ENCODE data around the gene ZNF777.
"Not testable (repeated sequence)": the region's sequence is repeated elsewhere in the genome, so short reads cannot be mapped to it uniquely, and the experiment has no call there.

The ZNF777 gene

DNA sequence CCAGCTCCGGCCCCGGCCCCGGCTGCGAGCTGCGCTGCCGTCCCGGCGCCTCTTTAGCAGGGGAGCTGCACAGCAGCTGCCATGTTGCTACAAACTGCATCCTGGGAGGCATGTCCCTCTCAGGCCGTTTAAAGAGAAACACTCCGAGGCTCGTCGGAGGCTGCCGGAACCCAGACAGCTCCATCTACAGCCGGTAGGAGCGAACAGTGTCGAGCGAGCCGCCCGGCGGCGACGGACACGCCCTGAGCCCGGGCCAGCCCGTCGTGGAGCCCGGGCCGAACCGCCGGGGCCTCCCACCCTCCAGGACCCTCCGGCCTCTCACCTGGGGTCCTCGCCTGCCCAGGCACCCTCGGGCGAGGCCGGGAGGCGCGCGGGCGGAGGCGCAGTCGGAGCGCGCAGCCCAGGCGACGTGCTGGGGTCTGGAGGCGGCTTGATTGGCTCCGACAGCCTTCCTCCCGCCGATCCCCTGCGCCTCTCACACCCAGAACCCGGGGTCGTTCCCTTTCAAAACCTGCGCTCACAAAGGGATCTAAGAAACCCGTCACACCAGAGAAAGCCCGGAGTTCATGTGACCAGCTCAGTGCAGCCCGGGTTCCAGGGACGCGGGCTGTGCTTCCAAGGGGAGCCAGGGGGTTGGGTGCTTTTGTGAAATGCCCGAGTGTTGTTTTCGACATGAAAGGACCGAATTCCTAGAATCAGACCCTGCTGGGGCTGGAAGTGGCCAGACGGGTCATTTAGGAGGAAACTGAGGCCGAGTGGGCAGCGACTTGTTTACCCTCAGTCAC, at the start of gene ZNF777:
ZNF777 (minus strand) TSS at position 570 of the 785 bp plus-strand sequence. CDS start 5,040 bp downstream, outside the sequence.
- DNase-seq = peak; percentile 36

- DNase-seq = no peak
Measured at GRCh38 chr7:149510248-149510647, 49.4 kb upstream of the ZNF777 start.

DNA sequence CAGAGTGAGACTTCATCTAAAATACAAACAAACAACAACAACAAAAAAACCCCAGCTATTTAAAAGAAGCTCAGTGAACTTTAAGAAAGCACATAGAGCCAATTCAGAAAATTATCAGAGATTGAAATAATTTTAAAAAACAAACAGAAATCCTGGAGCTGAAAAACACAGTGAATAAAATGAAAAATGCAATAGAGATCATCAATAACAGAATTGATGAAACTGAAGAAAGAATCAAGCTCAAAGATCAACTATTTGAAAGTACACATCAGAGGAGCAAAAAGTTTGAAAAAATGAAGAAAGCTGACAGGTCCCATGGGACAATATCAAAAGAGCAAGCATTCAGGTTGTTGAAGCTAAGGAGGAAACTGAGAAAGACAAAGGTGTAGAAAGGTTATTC, 48.9 kb upstream of the ZNF777 start:
- DNase-seq = no peak

DNA sequence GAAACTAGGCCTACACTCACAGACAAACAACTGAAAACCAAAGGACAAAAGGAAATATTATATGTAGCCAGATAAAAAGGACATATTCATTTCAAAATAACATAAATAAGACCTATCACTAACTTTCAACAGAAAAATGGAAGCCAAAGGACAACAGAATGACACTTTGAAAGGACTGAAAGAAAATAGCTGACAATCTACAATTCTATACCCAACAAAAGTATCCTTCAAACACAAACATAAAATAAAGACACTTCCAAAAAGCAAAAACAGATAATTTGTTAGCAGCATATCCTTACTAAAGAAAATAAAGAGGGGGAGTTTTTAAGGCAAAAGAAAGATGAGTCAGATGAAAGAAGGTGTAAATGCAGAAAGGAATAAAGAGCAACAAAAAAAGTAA, 44.7 kb upstream of the ZNF777 start:
- no peak for DNase-seq

DNA sequence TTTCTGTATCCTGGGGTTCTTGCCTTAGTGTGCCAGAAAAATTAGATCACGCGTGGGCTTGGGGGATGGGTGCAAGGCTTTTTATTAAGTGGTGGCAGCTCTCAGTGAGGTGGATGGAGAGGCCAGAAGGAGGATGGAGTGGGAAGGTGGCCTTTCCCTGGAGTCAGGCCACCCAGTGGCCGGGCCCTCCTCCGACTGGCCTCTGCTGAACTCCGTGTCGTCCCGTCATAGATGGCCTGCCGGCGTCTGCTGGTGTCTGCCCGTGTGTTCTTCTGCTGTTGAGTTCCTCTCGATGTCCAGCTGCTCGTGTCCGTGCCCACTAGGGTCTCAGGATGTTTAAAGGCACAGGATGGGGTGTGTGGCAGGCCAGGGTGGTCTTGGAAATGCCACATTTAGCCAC, 40.8 kb upstream of the ZNF777 start:
- DNase-seq = no peak

- no peak for DNase-seq
Measured at GRCh38 chr7:149500910-149501309, 40.0 kb upstream of the ZNF777 start.

- DNase-seq = no peak
Measured at GRCh38 chr7:149500201-149500600, 39.3 kb upstream of the ZNF777 start.

DNA sequence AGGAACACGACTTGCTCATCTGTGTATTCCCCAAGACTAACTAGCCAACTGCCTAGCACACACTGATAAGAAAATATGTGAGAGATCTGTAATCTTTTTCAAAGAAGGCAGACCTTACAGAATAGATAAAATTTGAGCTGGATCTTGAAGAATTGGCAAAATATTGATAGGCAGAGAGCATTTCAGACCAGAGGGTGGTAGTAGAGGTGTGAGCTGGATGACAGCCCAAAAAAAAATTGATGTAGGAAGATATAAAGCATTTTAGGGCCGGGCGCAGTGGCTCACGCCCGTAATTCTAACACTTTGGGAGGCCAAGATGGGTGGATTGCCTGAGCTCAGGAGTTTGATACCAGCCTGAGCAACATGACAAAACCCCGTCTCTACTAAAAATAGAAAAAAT, 37.9 kb upstream of the ZNF777 start:
- DNase-seq = no peak

GRCh38 chr7:149497467-149498261, 36.8 kb upstream of the ZNF777 start, which contains the start of gene ZNF746:
TSS of gene ZNF746 (minus strand) at chr7:149497809. CDS start at chr7:149497536, 273 bp downstream.
- peak; percentile 13 for DNase-seq

DNA sequence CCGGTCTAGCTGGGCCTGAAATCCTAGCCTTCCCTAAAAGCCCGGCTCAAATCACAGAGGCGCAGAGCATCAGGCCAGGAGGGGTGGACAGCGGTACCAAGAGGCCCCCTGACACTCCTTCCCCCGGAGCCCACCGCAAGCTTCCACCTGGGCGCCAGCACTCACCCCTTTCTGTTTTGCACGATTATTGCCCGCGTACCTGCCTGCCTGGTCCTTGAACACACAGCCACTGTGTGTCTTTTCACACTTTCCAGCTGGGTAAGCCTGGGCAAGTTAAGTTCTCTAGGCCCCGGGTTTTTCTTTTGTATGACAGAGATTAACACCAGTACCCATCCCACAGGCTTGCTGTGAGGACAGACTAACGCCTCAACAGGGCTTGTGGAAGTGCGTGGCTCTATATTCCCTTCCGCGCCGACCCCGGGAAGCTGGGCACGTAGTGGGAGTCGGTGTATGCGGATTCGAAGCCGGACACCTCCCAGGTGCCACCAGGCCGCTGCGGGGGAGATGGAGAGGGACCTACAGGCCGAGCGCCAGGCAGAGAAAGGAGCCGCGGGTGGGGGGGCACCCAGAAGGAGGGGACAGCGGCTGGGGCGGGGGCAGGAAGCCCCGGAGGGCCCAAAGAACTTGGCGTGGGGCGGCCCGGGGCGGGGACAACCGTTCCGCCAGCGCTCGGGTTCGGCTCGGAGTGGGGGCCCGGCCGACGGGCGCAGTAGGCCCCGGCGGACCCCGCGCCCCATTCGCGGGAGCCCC, 36.0 kb upstream of the ZNF777 start:
- DNase-seq = no peak

- DNase-seq = peak; percentile 37
Measured at GRCh38 chr7:149495785-149496641, 35.2 kb upstream of the ZNF777 start.

DNA sequence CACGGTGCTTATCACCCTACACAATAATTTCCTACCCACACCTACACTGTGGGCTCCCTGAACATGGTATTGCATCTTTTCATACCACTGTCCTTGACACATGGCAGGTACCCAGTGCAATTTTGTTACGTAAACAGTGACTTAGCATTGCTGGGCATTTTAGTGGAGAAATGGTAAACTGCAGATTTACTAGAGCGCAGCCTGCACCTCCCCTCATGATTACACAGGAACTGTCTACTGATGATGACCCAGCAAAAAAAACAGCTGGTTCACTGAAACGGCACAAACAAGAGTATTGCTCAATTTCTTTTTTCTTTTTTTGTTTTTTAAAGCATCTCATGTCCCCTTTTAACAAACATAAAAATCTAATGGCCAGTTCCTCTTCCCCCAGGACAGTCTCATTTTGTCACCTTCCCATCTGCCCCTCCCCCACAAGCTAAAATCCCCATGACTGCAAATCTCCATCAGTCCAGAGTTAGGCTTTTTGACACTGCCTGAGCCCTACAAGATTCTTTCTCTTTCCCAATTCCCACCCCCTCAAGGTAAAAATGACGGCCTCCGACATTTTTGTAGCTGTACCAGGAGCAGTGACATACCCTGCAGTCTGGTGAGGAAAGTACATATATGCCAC, 34.0 kb upstream of the ZNF777 start:
- DNase-seq = no peak

DNA sequence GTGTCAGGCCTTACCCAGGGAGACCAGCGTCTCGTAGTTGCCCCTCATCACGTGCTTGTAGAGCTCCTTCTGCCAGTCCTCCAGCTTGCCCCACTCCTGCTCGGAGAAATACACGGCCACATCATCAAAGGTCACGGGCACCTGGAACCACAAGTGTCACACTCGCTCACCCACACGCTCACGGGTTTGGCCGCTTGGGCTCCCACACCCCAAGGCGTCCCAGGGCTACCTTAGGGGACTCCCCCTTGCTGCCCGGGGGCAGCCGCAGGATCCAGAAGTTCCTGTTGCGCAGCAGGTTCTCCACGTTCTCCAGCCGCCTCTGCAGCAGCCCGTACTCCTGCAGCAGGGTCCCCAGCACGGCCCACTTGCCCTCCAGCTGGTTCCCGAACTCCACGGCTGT, 33.1 kb upstream of the ZNF777 start:
- not testable (repeated sequence) for DNase-seq

- no peak for DNase-seq
Measured at GRCh38 chr7:149493366-149493765, 32.5 kb upstream of the ZNF777 start.

DNA sequence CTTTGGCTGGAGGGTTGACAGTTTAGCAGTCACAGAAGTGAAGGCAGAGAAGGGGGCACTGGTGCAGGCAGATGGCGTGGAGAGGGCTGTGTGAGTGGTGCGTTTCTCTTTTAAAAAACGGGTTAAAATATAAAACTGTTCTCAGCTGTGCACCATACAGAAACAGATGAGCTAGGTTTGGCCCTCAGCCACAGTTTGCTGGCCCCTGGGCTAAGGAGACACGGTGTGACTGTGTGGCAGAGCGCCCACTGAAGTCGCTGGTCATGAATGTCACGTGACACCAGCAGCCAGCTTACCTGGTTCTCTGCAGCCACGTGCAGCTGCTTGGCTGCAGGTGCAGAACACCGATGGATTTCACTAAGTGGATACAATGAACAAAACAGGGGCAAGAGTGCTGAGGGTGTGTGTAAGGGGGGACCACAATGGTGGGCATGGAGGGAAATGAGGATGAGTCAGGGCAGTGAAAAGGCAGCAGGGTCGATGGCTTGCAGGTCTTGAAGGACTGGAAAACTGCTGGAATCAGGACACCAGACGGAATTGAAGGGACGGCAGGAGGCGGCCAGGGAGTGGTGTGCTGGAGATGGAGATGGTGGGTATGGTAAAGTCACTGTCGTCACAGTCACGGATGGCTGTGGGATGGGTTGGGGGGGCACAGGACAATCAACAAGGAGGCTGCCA, 29.4 kb upstream of the ZNF777 start:
- no peak for DNase-seq

GRCh38 chr7:149489391-149490024, 28.6 kb upstream of the ZNF777 start:
- DNase-seq = no peak

DNA sequence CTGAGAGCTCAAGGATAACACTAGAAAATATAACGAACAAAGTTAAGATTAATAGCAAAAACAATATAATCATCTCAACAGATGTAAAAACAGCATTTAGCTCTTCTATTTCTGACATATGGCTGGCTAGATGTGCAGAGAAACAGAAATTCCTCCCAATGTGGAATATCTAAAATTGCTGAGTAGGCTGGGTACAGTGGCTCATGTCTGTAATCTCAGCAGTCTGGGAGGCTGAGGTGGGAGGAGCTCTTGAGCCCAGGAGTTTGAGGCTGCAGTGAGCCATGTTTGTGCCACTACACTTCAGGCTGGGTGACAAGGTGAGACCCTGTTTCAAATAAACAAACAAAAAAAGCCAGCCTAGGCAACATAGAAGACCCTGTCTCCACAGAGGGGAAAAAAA, 18.7 kb upstream of the ZNF777 start:
- no peak for DNase-seq

- DNase-seq = no peak
Measured at GRCh38 chr7:149478754-149479153, 17.9 kb upstream of the ZNF777 start.

GRCh38 chr7:149477494-149478443, 16.9 kb upstream of the ZNF777 start:
- no peak for DNase-seq

DNA sequence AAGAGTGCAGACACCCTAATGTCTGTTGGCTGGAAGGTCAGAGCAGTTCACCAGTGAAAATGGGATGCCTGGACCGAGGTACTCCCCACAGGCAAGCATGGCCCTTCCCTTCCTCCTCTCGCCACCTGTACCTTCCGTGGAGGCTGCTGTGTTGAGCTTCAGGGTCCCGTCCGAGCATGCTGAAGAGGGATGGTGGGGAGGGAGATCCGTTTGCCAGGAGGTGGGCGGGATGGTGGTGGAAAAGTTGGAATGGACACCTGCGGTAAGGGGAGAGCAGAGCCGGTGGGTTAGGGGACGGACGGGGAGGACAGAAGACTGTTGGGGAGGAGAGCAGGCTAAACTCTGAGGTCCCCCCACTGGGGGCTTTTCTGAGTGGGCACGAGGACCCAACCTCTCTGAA, 15.9 kb upstream of the ZNF777 start:
- DNase-seq = no peak
